GM11168 (cell line): ENCODE measurements around the gene SMYD2.

Experiments
- in situ Hi-C: fragments of 300-500 bp; cut with MboI; formaldehyde crosslinking; loops from one replicate; pipeline ENCODE4 v1.12.0; 2022; ENCODE audit warnings: low sequenced_read_pairs; ENCODE audit not compliant: unreplicated experiment

The SMYD2 gene

DNA sequence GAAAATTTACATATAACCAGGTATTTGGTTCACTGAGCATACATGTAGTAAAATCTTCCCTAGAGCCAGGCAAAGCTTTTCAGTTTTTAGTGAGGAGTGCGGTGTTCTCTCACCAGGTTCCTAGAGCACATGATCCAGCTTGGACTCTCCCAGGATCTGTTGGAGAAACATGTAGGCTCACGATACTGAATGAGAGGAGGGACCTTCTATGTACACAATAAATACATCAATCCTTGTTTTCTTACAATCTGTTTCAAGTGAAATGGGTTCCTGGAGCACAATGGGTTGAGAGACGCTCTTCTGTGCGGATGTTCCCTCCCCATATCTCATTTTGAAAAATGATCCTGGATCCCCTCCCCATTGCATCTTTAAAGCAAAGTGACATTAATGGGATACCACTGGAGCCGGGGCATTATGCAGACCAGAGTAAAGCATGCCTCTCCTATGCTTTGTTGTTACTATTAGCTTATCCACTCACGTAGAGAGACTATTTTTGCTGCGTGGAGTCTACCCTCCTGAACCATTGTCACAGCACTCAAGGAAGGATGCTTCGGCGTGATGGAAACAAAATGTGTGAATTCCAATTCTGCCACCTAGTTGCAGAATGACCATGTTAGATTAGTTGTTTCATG lies 19.3 kb downstream of the SMYD2 start:
- in situ Hi-C loops, result no loop called here

DNA sequence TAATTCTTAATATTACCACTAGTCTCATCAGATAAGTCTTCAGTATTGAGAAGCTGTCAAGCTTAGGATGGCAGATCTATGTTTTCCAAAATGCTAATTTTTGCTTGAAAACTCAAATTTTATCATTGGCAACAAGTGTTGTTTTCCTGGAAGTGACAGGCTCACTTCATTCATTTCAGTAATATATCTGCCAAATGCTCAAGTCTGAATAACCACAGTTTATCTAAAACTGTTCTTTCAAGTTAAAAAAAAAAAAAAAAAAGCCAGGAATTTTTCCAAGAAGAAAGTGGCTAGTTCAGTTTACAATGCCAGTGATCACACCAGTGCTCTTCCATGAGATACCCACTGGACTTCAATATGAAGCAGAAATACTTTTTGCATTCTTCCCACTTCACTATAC lies 20.6 kb downstream of the SMYD2 start:
- in situ Hi-C loops, result no loop called here

- in situ Hi-C loops, result no loop called here
Measured at GRCh38 chr1:214303141-214303930, 22.4 kb downstream of the SMYD2 start.

- in situ Hi-C loops, result no loop called here
Measured at GRCh38 chr1:214305164-214305751, 24.3 kb downstream of the SMYD2 start.

DNA sequence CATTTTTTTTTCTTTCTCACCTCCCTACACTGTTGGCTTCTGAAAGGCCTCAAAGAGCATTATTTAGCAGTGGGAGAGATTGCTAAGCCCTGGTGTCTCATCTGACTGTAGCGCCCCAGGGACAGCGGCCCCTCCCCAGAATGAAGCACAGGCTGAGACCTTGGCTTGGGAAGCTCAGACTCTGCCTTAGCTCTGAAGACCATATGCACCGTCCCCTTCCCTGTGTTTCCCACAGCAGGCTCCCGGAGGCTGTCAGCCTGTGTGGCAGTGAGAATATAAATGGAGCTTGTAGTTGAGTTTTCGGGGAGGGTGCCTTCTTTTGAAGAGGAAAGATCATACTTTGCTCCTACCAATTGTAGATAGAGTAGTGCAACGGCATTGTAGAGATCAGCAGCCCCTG lies 25.3 kb downstream of the SMYD2 start:
- in situ Hi-C loops, result no loop called here

- in situ Hi-C loops, result no loop called here
Measured at GRCh38 chr1:214310010-214310409, 29.1 kb downstream of the SMYD2 start.

- in situ Hi-C loops, result no loop called here
Measured at GRCh38 chr1:214310777-214311690, 30.1 kb downstream of the SMYD2 start.

GRCh38 chr1:214312530-214313051 lies 31.6 kb downstream of the SMYD2 start:
- in situ Hi-C loops, result no loop called here

DNA sequence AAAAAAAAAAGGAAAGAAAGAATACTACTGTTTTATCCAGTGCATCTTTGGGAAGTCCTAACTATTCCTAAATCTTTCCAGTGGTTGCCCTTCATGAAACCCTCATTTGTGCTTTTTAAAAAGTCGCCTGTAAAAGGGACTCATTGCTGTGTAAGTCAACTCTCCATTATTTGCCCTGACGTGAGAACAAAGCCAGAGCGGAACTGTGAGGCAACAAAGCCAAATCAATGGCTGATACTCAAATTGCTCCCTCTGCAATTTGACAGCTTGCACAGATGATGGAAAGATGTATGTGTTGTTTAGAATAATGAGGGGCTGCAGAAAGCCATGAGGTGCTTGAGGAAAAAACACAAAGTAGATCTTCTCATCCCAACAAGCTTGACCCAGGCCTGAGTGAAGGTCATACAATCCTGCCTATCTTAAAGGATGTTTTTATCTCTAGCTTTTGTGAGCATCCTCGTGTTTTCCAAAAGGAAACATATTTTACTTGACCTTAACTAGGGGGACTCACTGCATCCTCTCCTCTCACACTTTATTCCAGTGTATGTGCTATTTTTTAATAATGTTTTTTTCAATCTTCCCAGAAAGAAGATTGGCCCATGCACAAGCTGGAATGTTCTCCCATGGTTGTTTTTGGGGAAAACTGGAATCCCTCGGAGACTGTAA lies 33.4 kb downstream of the SMYD2 start:
- in situ Hi-C loops, result no loop called here

- in situ Hi-C loops, result no loop called here
Measured at GRCh38 chr1:214316593-214316992, 35.6 kb downstream of the SMYD2 start.

GRCh38 chr1:214317300-214317699 lies 36.3 kb downstream of the SMYD2 start:
- in situ Hi-C loops, result no loop called here

- in situ Hi-C loops, result no loop called here
Measured at GRCh38 chr1:214317734-214318133, 36.8 kb downstream of the SMYD2 start.

GRCh38 chr1:214318356-214318755 lies 37.4 kb downstream of the SMYD2 start:
- in situ Hi-C loops, result no loop called here

GRCh38 chr1:214318956-214319736 lies 38.2 kb downstream of the SMYD2 start:
- in situ Hi-C loops, result no loop called here

- in situ Hi-C loops, result no loop called here
Measured at GRCh38 chr1:214319938-214320337, 39.0 kb downstream of the SMYD2 start.

- in situ Hi-C loops, result no loop called here
Measured at GRCh38 chr1:214321705-214322453, 40.9 kb downstream of the SMYD2 start.

- in situ Hi-C loops, result loop anchor here (25.0 kb wide), 1 partner anchor 262 kb away; no protein-coding TSS in a partner anchor
Measured at GRCh38 chr1:214324896-214325800, 44.2 kb downstream of the SMYD2 start.
